ENCODE data around the gene TOM1L2. TPM values are rescaled to one million over a fixed set of nuclear protein-coding genes. Genes with fewer than 3 reads are reported as not detected.

Gene TOM1L2
- total RNA-seq, 2 donors from 2014 or later: 47.6 to 68.7 TPM

DNA sequence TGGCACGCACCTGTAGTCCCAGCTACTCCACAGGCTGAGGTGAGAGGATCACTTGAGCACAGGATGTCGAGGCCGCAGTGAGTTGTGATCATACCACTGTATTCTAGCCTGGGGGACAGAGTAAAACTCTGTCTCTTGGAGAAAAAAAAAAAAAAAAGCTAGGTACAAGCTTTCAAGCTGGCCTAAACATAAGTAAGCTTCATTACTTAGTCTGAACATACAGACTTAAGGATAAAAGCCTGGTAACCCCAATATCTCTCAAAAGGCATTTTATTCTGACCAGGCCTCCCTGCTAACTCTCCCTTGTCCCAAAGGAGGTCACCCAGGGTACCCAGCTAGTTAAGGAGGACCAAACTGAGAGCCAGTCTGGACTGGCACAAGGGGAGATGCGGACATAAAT, 46.2 kb downstream of the TOM1L2 start:
- H3K27me3 ChIP-seq: no peaks in the 10 kb centered on the region
- intact Hi-C loops (cut with DNase I): no loop called here
- no peak overlapping the region for H3K27ac ChIP-seq
- no peak overlapping the region for H3K4me3 ChIP-seq
- no peak overlapping the region for H3K9ac ChIP-seq (ENCODE audit: low read depth in 2 of 2, low read length in 2 of 2)
- H3K9me3 ChIP-seq: no peaks in the 10 kb centered on the region
- peaks cover 11% of the 10 kb centered on the region for H3K4me1 ChIP-seq
- no peak for TF ChIP-seq CTCF (IDR thresholded peaks at IDR 0.05)
- DNase-seq: no peak
- H3K36me3 ChIP-seq: no peaks in the 10 kb centered on the region

- no peak overlapping the region for H3K4me3 ChIP-seq
- H3K9ac ChIP-seq (ENCODE audit: low read depth in 2 of 2, low read length in 2 of 2): no peak overlapping the region
- H3K4me1 ChIP-seq: peaks cover 16% of the 10 kb centered on the region
- DNase-seq: no peak
- H3K9me3 ChIP-seq: no peaks in the 10 kb centered on the region
- no peaks in the 10 kb centered on the region for H3K27me3 ChIP-seq
- H3K36me3 ChIP-seq: no peaks in the 10 kb centered on the region
- intact Hi-C loops (cut with DNase I): no loop called here
- H3K27ac ChIP-seq: no peak overlapping the region
- no peak for TF ChIP-seq CTCF (IDR thresholded peaks at IDR 0.05)
Measured at GRCh38 chr17:17924857-17925250, 47.3 kb downstream of the TOM1L2 start.

GRCh38 chr17:17924131-17924856, 47.9 kb downstream of the TOM1L2 start:
- no peak for TF ChIP-seq CTCF (IDR thresholded peaks at IDR 0.05)
- no peak overlapping the region for H3K9ac ChIP-seq (ENCODE audit: low read depth in 2 of 2, low read length in 2 of 2)
- no peak for DNase-seq
- no peak overlapping the region for H3K4me3 ChIP-seq
- peaks cover 22% of the 10 kb centered on the region for H3K4me1 ChIP-seq
- no peak overlapping the region for H3K27ac ChIP-seq
- intact Hi-C loops (cut with DNase I): no loop called here
- no peaks in the 10 kb centered on the region for H3K9me3 ChIP-seq
- no peaks in the 10 kb centered on the region for H3K27me3 ChIP-seq
- H3K36me3 ChIP-seq: no peaks in the 10 kb centered on the region

DNA sequence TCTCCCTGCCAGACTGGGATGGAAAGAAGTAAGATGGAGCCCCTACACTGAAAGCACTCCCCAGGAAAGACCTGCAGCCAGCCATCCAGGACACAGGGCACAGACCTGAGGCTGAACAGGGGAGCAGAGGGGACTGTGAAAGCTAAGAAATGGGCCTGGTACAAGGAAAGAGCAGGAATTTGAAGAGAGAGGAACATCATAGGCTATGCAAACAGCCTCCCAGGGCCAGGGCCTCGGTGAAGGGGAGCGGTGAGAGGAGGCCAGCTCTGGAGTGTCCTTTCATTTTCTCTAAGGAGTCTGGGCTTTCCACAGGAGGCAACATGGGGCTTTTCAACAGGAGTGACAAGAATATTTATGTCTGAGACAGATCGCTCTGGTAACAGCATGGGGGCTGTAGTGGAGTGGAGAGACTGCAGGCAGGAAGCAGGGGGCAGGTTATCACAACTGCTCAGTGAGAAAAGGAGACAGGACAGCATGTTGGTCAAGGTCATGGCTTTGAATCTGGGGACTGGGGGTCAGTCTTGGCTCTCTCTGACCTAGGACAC, 50.1 kb downstream of the TOM1L2 start:
- Histone ChIP-seq H3K4me1 (peaks cover 22% of the 10 kb centered on the region), H3K9me3 (no peaks in the 10 kb centered on the region)
- intact Hi-C loops (cut with DNase I): no loop called here

More for the DNA sequence above, 50.1 kb downstream of the TOM1L2 start:
- H3K27me3 ChIP-seq: no peaks in the 10 kb centered on the region
- H3K9ac ChIP-seq (ENCODE audit: low read depth in 2 of 2, low read length in 2 of 2): peak overlapping the region in 1 of 2 donors; percentile 84
- H3K36me3 ChIP-seq: no peaks in the 10 kb centered on the region
- no peak for TF ChIP-seq CTCF (IDR thresholded peaks at IDR 0.05)
- peak overlapping the region; percentile 87 for H3K27ac ChIP-seq
- H3K4me3 ChIP-seq: no peak overlapping the region
- DNase-seq: no peak

All from colonic mucosa (tissue), 4 donors.